MG63 (cell line): ENCODE data around the gene AQP4. TPM values are rescaled to one million over a fixed set of nuclear protein-coding genes. Genes with fewer than 3 reads are reported as not detected.

Source experiments
- DNase-seq: peaks from one replicate; pipeline ENCODE4 v3.0.0-alpha.2; 2020
- H3K27me3 ChIP-seq: fragments of 250-450 bp; sonication (Bioruptor Pico); 2 replicates; pipeline ENCODE4 v1.5.1; 2020; ENCODE audit warnings: mild to moderate bottlenecking, moderate library complexity
- H3K36me3 ChIP-seq: fragments of 250-450 bp; sonication (Bioruptor Pico); 2 replicates; pipeline ENCODE4 v1.5.1; 2020; ENCODE audit warnings: mild to moderate bottlenecking, moderate library complexity
- H3K4me3 ChIP-seq: fragments of 250-450 bp; sonication (Bioruptor Pico); 2 replicates; pipeline ENCODE4 v1.5.1; 2020; ENCODE audit warnings: mild to moderate bottlenecking, moderate library complexity
- H3K9me3 ChIP-seq: fragments of 250-450 bp; sonication (Bioruptor Pico); 2 replicates; pipeline ENCODE4 v1.5.1; 2020; ENCODE audit warnings: mild to moderate bottlenecking, moderate library complexity
- total RNA-seq: library from RNA; depleted of rRNA; stranded (reverse); fragments of >200 nt; shearing (Covaris generic); gene quantifications from 2 replicates; pipeline ENCODE4 v1.2.3, GENCODE V29; 2014; ENCODE audit warnings: low replicate concordance; rRNA removed

The AQP4 gene, protein sequence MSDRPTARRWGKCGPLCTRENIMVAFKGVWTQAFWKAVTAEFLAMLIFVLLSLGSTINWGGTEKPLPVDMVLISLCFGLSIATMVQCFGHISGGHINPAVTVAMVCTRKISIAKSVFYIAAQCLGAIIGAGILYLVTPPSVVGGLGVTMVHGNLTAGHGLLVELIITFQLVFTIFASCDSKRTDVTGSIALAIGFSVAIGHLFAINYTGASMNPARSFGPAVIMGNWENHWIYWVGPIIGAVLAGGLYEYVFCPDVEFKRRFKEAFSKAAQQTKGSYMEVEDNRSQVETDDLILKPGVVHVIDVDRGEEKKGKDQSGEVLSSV
- not detected in 2 replicates for total RNA-seq

DNA sequence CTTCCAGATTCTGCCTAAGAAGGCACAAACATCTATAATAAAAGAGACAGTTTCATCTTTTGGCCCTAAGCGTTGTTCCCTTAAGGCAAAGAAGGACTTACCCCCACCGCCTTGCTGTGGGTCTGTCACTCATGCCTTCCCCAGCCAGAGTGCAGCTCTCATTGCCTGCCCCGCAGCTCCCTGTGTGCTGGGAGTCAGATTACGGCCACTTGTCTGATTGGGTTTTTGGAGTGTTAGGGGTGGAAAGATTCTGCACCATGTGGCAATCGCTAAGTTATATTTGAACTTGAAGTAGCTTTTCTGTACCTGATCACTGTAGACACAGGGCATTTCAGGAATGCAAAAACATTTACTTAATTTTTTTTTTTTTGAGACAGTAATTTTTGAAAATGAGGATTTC lies at the start of gene AQP4:
Gene AQP4 (minus strand): TSS at position 151 of the 400 bp plus-strand sequence. CDS start 18 bp downstream, at position 133.
- DNase-seq: no peak
- Histone ChIP-seq H3K36me3 (no peaks in the 10 kb centered on the region), H3K4me3 (no peak within 1 kb of the TSS), H3K9me3 (no peaks in the 10 kb centered on the region), H3K27me3 (0 out of 2 replicates have a peak, but pooled peaks cover 3% of the 10 kb centered on the region)

DNA sequence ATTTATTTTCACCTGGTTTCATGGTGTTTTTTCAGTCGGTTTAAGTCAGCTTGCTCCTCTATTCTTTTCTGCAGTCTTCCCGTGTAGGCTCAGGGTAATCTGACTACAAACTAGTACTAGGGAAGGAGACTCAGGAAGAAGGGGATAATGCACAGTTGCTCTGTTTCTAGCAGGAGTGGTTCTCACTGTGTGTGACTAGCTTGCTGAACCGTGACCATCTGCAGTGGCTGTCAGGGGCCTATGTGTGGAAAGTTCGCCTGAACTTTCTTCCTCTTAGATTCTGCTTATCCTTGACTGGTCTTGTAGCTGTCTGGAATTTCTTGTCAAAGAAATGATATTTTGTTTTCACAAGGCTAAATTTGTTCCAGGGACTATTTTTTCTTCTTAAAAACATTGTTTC lies 46.3 kb upstream of the AQP4 start:
- no peaks in the 10 kb centered on the region for H3K9me3 ChIP-seq
- H3K36me3 ChIP-seq: no peaks in the 10 kb centered on the region
- peaks cover 7% of the 10 kb centered on the region; the same call in 1 of the 2 replicates for H3K27me3 ChIP-seq
- no peak for DNase-seq
- H3K4me3 ChIP-seq: no peak overlapping the region

DNA sequence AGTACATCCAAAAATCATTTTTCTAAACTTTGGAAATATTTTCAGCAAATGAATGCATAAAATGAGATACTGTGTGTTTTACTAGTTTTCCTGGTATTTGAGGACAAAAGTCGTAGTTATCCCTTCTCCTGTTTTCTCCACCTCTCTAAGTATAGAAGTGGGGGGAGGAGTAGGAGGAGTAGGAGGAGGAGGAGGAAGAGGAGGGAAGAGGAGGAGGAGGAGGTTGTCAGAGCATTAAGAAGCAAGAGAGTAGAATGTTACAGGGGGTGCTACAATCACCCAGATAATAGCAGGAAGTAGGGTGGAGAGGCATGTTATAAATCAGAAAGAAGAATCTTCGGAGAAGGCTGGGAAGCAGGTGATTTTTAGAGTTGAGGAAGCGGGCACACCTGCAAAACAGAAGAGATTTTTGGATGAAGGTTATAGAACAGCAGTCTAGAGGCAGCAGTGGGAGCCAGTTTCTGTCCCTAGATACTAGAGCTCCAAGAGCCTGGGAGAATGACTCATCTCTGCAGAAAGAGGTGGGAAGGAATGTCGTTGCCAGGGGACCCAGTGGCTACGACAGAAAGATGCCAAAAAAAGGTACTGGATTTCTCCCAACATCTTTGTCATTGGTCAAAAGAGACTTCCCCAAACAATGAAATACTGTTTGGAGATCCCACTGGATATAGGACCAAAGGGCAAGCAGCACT lies 44.2 kb upstream of the AQP4 start:
- no peaks in the 10 kb centered on the region for H3K27me3 ChIP-seq
- H3K4me3 ChIP-seq: no peak overlapping the region
- DNase-seq: no peak
- H3K36me3 ChIP-seq: no peaks in the 10 kb centered on the region
- H3K9me3 ChIP-seq: no peaks in the 10 kb centered on the region

DNA sequence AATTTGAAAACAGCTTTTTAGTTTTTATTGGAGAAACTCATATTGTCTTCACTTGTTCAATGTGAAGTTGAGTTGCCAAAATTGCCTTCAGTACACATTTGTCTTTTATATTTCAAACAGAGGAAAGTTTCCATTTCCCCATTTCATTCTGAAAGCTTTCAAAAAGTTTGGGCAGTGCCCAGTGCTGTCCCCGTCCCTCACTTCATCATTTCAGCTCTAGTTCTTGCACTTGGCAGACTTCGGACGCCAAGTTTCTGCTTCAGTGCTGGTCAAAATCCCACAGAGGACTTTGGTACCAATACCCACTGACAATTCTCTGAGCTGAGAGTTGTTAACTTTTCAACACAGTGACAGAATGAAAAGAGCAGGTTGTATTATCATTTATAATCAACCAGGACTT lies 43.4 kb upstream of the AQP4 start:
- Histone ChIP-seq H3K27me3 (no peaks in the 10 kb centered on the region), H3K9me3 (no peaks in the 10 kb centered on the region), H3K36me3 (no peaks in the 10 kb centered on the region), H3K4me3 (no peak overlapping the region)
- no peak for DNase-seq

DNA sequence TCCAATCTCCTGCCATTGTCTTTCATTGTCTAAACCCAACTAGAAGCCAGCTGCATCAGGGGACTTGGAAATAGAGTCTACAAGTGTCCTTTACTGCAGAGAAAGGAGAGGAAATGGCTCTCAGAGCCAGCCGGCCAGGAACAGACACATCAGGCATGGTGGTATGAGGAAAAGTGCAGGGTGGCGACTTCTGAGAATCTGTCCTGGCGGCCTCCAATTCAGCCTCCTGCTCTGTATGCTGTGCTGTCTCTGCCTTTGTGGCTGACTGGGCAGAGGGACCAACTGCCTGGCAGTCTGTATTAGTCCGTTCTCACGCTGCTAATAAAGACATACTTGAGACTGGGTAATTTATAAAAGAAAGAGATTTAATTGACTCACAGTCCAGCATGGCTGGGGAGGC lies 36.8 kb upstream of the AQP4 start:
- Histone ChIP-seq H3K27me3 (no peaks in the 10 kb centered on the region), H3K36me3 (no peaks in the 10 kb centered on the region), H3K4me3 (no peak overlapping the region), H3K9me3 (no peaks in the 10 kb centered on the region)
- no peak for DNase-seq

DNA sequence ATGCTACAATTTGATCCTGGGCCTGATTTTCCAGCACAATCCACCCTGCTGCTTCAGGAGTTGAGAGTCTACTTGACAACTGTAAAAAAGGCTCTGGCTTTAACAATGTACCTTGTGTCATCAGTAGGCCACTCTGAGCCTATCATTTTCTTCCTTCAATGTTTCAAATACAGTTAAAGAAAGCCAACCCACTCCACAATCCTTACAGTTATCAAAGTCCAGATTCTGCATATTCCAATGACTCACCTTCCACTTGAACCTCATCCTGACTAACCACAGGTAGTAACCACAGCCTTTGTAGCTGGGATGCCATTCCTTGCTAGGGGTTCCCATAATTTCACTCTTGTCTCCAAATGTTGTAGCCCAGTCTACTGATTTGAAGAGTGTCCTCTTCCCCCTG lies 35.5 kb upstream of the AQP4 start:
- H3K9me3 ChIP-seq: no peaks in the 10 kb centered on the region
- no peaks in the 10 kb centered on the region for H3K36me3 ChIP-seq
- no peak overlapping the region for H3K4me3 ChIP-seq
- DNase-seq: no peak
- H3K27me3 ChIP-seq: no peaks in the 10 kb centered on the region

DNA sequence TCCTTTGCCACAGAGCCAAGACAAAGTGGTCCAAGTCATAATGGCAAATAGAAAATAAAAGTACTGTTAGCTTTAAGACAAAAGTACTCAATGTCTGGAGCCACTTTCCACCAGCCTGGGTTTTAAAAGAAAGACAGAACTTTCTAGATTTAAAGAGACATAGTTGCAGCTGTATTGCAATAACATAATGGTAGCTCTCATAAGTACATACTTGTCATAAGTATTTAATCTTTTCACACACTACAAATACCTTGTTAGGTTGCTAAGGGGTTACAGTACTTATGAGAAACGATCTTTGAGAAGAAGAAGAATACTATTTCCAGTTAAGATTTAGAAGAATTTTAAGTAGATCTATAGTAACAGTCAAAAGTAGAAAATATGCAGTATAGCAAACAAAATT lies 28.9 kb upstream of the AQP4 start:
- no peak overlapping the region for H3K4me3 ChIP-seq
- no peaks in the 10 kb centered on the region for H3K9me3 ChIP-seq
- no peak for DNase-seq
- H3K27me3 ChIP-seq: no peaks in the 10 kb centered on the region
- no peaks in the 10 kb centered on the region for H3K36me3 ChIP-seq

DNA sequence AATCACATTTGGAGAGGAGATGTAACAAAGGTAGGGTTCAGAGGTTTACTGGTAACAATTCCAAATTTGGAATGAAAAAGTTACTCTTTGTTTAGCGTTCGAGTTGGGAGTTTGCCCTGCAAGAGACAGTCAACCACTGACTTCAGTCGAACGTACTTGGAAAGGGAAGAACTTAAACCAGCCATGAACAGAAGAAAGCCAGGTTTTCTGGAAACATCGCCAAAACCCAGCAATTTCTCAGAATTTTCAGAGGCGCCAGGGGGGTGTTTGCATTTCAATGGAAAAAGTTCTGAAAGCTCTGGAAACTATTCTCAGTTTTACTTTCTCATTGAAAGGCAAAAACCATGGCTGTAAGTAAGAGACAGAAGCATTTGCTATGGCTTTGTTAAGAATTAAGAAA lies 28.5 kb upstream of the AQP4 start:
- H3K4me3 ChIP-seq: no peak overlapping the region
- no peaks in the 10 kb centered on the region for H3K9me3 ChIP-seq
- H3K36me3 ChIP-seq: no peaks in the 10 kb centered on the region
- DNase-seq: no peak
- no peaks in the 10 kb centered on the region for H3K27me3 ChIP-seq

DNA sequence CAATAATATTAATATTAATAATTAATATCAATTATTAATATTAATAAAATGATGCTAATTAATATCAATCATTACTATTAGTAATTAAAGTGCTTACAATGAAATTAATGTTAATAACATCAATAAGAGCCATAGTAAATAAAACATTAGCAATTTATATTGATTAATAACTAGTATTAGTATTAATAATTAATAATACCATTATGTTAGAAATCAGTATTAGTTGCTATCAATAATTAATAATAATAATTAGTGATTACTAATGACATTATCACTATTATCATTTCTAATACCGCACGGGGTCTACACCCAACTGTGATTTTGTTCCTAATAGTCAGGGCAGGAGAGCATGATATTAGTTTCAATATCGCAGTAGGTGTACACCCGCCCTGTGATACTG lies 22.8 kb upstream of the AQP4 start:
- no peak for DNase-seq
- no peaks in the 10 kb centered on the region for H3K9me3 ChIP-seq
- H3K4me3 ChIP-seq: no peak overlapping the region
- H3K27me3 ChIP-seq: no peaks in the 10 kb centered on the region
- H3K36me3 ChIP-seq: no peaks in the 10 kb centered on the region

DNA sequence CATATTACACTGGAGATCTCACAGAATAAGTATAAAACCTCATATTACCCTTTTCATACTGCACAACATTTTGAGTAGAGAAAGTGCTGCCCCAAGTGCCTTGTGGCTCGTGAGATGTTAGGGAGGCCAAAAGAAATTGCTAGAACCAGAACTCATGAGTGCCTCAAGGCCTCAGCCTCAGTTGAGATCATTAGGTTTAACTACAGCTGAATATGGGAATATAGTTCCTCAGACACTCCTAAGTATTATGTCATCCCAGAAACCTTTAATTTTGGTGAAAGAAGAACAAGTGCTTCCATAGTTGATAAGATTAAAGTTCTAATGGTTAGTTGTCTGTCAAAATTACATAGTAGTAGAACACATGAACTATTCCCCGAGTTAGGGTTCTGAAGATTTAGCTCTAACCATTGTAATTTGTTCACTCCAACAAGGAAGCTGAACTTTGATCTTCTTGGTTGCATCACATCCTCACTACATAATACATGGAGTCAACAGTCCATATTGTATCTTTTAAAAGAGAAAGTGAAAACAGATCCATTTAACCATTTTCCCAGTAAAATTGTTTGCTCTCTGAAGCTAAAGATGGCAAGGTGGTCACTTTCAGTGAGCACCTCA lies 9.6 kb upstream of the AQP4 start:
- no peak for DNase-seq
- Histone ChIP-seq H3K36me3 (no peaks in the 10 kb centered on the region), H3K9me3 (no peaks in the 10 kb centered on the region), H3K27me3 (no peaks in the 10 kb centered on the region), H3K4me3 (no peak overlapping the region)

DNA sequence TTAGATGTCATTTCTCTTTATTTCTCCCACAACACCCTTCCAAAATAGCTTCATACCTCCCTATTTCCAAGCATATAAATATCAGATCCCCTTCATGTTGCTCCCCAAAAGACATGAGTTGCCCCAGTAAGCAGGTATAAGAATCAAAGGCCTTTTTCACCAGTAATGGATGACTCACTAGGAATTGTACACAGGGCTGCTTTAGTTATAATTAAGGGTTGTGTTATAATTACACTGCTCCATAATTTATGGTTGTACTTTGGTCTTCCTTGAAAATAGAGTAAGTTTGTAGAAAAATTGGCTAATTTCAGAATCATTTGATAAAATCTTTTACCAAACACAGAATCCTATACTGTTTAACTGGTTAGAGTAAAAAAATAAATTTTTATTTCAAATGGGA lies 8.8 kb upstream of the AQP4 start:
- Histone ChIP-seq H3K36me3 (no peaks in the 10 kb centered on the region), H3K27me3 (no peaks in the 10 kb centered on the region), H3K9me3 (no peaks in the 10 kb centered on the region), H3K4me3 (no peak overlapping the region)
- DNase-seq: no peak

DNA sequence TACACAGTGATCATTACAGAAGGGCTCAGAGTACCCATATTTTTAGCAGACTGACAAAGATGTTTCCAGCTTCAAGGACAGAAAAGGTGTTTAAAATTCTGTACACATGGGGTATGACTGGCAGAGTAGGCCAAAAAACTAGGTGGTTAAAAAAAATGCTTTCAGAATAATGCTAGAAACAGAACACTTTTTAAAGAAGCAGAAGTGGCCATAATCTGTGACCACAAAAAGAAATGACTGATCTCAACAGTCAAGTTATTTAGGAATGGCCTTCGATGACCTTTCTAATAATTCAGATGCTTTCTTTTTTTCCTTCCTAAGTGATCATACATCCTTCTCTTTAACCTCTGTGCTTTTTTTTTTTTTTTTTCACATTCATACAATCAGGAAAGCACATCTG lies 4.1 kb upstream of the AQP4 start:
- Histone ChIP-seq H3K36me3 (no peaks in the 10 kb centered on the region), H3K9me3 (no peaks in the 10 kb centered on the region), H3K4me3 (no peak overlapping the region), H3K27me3 (0 out of 2 replicates have a peak, but pooled peaks cover 3% of the 10 kb centered on the region)
- no peak for DNase-seq

DNA sequence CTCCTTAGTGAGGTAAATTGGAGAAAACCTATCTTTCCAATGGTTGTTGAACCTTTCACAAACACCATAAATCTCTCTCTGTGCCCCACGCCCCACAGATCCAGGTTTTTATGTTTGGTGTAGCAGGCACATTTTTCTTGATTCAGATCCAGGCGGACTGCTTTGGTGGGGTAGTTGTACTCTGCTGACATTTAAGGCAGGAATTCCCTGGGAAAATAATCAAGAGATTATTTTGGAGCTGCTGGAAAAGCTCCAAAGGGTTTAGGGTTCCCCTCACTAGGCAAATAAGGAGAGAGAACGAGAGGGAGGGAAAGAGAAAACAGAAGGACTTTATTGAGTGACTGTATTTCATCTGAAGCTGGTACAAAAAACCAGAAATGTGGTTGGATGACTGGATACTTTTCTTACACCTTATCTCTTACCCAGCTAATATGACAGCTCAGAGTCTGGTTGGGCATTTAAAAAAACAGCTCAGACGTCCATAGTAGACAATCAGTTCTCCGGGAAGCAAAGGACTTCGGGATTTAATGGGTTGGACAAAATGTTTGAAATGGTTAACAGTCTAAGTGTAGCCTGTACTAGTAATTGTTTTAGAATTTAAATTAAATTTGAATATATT lies 3.6 kb upstream of the AQP4 start:
- no peaks in the 10 kb centered on the region for H3K9me3 ChIP-seq
- no peak for DNase-seq
- no peak overlapping the region for H3K4me3 ChIP-seq
- no peaks in the 10 kb centered on the region for H3K36me3 ChIP-seq
- 0 out of 2 replicates have a peak, but pooled peaks cover 3% of the 10 kb centered on the region for H3K27me3 ChIP-seq

DNA sequence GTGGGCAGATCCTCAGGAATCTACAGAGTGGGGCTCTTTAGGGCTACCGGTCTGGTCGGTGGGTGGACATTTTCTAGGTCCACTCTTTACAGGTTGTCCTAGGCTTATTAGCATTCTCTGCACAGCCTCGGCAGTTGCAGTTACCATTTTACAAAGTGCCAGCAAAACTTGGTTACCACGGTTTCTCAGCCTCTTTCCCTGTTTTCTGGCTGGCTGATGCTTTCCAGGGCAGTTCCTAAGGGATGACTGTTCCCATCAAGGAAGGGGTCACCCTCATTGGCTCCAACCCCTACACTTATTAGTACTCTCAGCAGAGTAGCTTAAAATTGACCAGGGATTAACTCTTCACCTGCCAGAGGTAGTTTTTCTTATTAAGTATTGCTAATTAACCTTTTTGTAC lies 2.0 kb upstream of the AQP4 start:
- DNase-seq: no peak
- Histone ChIP-seq H3K9me3 (no peaks in the 10 kb centered on the region), H3K36me3 (no peaks in the 10 kb centered on the region), H3K27me3 (0 out of 2 replicates have a peak, but pooled peaks cover 3% of the 10 kb centered on the region), H3K4me3 (no peak overlapping the region)

DNA sequence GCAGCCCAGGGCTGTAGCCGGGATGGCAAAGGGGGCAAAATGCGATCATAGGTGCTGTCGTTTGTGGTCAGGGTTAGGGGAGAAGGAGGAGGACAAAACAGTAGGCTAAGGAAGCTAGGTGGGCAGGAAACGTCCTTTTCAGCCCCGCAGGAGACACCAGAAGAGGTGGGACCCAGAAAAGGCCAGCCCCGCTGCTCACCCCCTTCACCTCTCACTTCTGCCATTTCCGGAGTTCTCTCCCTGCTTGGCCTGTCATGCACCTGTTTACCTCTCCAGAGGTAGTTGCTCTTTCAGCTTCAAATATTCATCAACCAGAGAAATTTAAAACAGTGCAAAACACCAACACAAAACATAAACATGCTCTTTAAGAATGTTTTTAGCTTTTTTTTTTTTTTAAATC lies 849 bp downstream of the AQP4 start:
- Histone ChIP-seq H3K9me3 (no peaks in the 10 kb centered on the region), H3K27me3 (0 out of 2 replicates have a peak, but pooled peaks cover 3% of the 10 kb centered on the region), H3K4me3 (no peak overlapping the region), H3K36me3 (no peaks in the 10 kb centered on the region)
- DNase-seq: no peak

DNA sequence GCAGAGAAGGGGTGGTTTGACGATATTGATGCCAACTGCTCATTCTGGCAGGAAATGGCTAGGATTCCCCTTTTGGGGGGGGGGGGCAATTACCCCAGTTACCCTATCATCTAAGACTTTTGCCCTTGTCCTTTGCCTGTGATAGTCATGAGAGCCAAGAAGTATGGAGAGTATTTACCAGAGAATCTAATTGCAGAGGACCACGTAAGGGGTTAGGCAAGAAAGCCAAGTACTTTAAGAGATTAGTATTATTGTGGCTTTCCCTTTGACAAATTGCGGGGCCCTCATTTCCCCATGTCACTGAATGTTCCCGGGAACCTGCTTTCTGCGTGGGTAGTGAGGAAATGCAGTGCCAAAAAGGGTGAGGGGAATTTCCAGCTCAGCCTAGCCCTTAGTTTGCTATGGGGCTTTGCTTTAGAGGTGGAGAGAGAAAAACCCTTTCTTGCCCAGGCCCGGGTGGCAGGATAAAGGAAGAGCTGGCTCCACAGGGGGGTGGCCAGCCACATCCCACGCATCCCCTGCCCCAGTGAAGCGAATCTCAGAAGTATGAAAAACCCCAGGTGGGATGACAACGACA lies 1.5 kb downstream of the AQP4 start:
- Histone ChIP-seq H3K36me3 (no peaks in the 10 kb centered on the region), H3K9me3 (no peaks in the 10 kb centered on the region), H3K27me3 (0 out of 2 replicates have a peak, but pooled peaks cover 3% of the 10 kb centered on the region), H3K4me3 (no peak overlapping the region)
- DNase-seq: no peak
